Esophagus muscularis mucosa (tissue), 4 donors: ENCODE data around the gene HELZ2.

Source experiments
- CTCF ChIP-seq, 3 experiments: fragments of 200-600 bp in 2 of 3; fragments of 450-650 bp in 1 of 3; sonication (generic) in 2 of 3; IDR thresholded peaks; one replicate each; pipeline ENCODE4 v1.5.1; 2017 to 2019; ENCODE audit warnings: antibody characterized with exemption in 3 of 3, mild to moderate bottlenecking in 2 of 3, moderate library complexity in 1 of 3
- EP300 ChIP-seq: sonication (generic); formaldehyde crosslinking; IDR thresholded peaks from one replicate; pipeline ENCODE4 v1.6.1; 2017; ENCODE audit warnings: antibody characterized with exemption
- POLR2AphosphoS5 ChIP-seq, 2 donors: sonication (generic); formaldehyde crosslinking; IDR thresholded peaks; one replicate each; pipeline ENCODE4 v1.6.1; 2017; ENCODE audit warnings: antibody characterized with exemption in 2 of 2

GRCh38 chr20:63574156-63574828 lies at the start of gene HELZ2:
- no peak for TF ChIP-seq EP300
- TF ChIP-seq CTCF (IDR thresholded peaks at IDR 0.05): no peak
- TF ChIP-seq POLR2AphosphoS5 (IDR thresholded peaks at IDR 0.05): peak; percentile 80 to 83
